HUES48 (cell line): ENCODE results near the gene STK39.

Experiments used
- H3K27ac ChIP-seq: one replicate; pipeline ENCODE4 v1.7.0; 2013; ENCODE audit warnings: low read depth, low read length, inconsistent platforms
- H3K27me3 ChIP-seq: 2 replicates; pipeline ENCODE4 v1.6.1; 2013; ENCODE audit warnings: mild to moderate bottlenecking, low read length; ENCODE audit not compliant: control insufficient read depth, insufficient read depth
- H3K36me3 ChIP-seq: 2 replicates; pipeline ENCODE4 v1.6.1; 2013; ENCODE audit warnings: low read length; ENCODE audit not compliant: control insufficient read depth, insufficient read depth
- H3K4me1 ChIP-seq: 2 replicates; pipeline ENCODE4 v1.6.1; 2013; ENCODE audit warnings: mild to moderate bottlenecking, low read length; ENCODE audit not compliant: control insufficient read depth, insufficient read depth
- H3K4me3 ChIP-seq: 2 replicates; pipeline ENCODE4 v1.5.1; 2013; ENCODE audit warnings: mild to moderate bottlenecking, low read depth, low read length
- H3K9ac ChIP-seq: 2 replicates; pipeline ENCODE4 v1.6.1; 2013; ENCODE audit warnings: mild to moderate bottlenecking, low read depth, low read length, moderate library complexity
- H3K9me3 ChIP-seq: 2 replicates; pipeline ENCODE4 v1.6.1; 2013; ENCODE audit warnings: low read length; ENCODE audit not compliant: control insufficient read depth, insufficient read depth

STK39 gene

DNA sequence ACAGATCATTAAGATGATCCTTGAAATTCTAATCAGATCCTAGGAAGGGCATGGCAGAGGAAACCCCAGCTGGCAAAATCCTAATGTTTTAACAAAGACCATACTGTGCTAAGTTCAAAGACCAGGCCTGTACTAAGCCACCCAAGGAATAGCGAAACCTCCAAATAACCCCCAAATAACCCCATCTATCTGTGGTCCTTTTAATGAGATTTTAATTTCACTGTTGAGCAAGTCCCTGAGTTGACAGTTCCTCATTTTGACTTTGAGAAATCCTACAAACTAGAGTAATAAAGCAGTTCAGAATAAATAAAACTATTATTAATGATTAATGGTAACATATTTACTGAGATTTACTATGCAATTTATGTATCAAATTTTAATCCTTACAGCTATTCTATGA is 259.8 kb downstream of the STK39 start:
- H3K9ac ChIP-seq = no peak overlapping the region
- no peak overlapping the region for H3K4me3 ChIP-seq
- peaks cover 20% of the 10 kb centered on the region; the same call in 1 of the 2 replicates for H3K4me1 ChIP-seq
- no peak overlapping the region for H3K27ac ChIP-seq
- no peaks in the 10 kb centered on the region for H3K36me3 ChIP-seq
- no peaks in the 10 kb centered on the region for H3K9me3 ChIP-seq
- no peaks in the 10 kb centered on the region for H3K27me3 ChIP-seq

DNA sequence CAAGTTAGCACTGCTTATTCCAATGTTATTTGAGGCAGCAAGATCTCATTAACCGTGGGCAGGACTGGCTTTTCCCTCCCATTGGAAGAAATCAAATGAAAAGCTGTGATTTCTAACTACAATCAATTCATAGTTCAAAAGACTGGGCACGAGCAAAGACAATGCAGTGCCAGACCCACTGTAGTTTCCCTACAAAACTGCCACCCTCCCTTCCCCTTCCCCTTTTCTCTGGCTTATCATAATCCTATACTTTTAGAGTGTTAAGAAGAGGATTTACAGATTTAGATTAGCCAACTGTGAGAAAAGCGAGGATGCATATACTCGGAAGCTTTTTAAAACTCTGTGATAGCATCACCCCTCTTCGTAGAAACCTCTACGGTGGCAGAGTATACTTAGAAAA is 260.4 kb downstream of the STK39 start:
- H3K27ac ChIP-seq = no peak overlapping the region
- H3K27me3 ChIP-seq = no peaks in the 10 kb centered on the region
- peaks cover 20% of the 10 kb centered on the region; the same call in 1 of the 2 replicates for H3K4me1 ChIP-seq
- H3K36me3 ChIP-seq = no peaks in the 10 kb centered on the region
- H3K9me3 ChIP-seq = no peaks in the 10 kb centered on the region
- H3K9ac ChIP-seq = no peak overlapping the region
- no peak overlapping the region for H3K4me3 ChIP-seq

DNA sequence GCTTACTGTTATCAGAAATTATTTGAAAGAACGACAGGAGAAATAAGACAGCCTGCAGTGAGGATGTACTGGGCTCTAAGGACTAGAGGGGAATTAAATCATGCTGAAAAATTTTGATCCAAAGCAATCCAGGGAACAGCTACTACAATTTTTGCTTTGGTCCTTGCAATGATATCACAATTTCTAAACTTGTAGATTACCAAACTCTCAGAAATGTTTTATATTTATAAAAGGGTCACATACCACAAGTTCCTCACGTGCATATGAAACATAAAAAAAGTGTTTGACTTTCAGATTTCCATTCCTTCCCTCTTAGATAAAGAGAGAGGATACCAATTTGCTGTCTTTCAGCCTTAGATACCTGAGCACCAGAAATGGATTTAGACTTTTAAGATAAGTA is 261.2 kb downstream of the STK39 start:
- peaks cover 20% of the 10 kb centered on the region; the same call in 1 of the 2 replicates for H3K4me1 ChIP-seq
- H3K4me3 ChIP-seq = no peak overlapping the region
- H3K36me3 ChIP-seq = no peaks in the 10 kb centered on the region
- H3K27ac ChIP-seq = no peak overlapping the region
- H3K9ac ChIP-seq = no peak overlapping the region
- H3K27me3 ChIP-seq = no peaks in the 10 kb centered on the region
- no peaks in the 10 kb centered on the region for H3K9me3 ChIP-seq

DNA sequence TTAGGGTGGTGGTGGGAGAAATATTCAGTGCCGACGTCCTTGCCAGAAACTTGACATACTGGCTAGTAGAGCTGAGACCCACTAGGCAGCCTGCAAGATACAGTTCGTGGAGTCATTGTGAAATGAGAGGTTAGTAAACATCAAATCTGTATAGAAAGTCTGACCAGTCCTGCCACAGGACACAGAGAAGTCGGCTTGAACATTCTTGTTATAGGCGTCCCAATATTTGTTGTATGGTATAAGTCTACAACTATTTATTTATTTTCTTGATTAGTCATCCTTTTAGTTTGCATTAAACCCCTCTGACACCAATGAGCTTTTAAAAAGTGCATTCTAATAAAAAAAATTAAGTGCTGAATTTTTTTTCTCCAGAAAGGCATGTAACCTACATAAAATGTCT is 265.4 kb downstream of the STK39 start:
- Histone ChIP-seq H3K9me3 (no peaks in the 10 kb centered on the region), H3K27ac (no peak overlapping the region), H3K4me1 (peaks cover 21% of the 10 kb centered on the region), H3K36me3 (no peaks in the 10 kb centered on the region), H3K9ac (no peak overlapping the region), H3K4me3 (no peak overlapping the region), H3K27me3 (no peaks in the 10 kb centered on the region)

DNA sequence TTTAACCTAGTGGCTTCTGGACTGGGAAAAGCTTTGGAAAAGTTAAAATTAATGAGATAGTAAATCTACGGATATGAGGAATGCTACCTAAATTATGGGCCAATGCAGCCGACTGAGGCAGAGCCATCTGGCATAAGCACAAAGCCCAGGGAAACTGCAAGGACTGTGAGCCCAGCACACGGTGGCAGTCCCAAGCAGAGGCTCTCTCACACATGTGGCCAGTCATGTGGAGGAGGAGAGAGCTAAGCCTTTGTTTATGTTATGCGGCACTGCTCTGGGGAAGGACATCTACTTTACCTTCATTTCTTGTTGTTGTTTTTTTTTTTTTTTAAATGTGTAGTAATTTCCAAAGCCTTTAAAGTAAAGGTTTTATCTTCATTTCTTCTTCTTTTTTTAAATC is 267.0 kb downstream of the STK39 start:
- Histone ChIP-seq H3K27ac (no peak overlapping the region), H3K36me3 (no peaks in the 10 kb centered on the region), H3K9ac (no peak overlapping the region), H3K27me3 (no peaks in the 10 kb centered on the region), H3K9me3 (no peaks in the 10 kb centered on the region), H3K4me3 (no peak overlapping the region), H3K4me1 (peaks cover 16% of the 10 kb centered on the region)

DNA sequence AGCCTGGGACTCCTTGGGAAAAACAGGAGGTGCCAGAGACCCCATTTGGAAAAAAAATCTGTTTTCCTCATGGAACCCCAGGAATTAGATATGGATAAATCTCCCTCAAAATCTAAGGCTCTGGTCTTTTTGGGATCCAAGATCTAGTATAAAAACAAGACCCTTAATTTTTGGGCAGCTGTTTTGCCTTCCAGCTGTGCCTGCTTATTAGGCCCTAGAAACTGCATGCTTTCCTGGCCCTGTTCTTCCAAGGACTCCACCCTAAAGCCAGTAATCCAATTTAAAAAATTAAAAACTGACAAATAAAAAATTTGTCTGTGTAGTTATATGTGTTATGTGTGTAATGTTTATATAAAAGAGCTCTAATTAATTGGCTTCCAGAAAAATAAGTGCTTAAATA is 274.6 kb downstream of the STK39 start:
- Histone ChIP-seq H3K9me3 (peaks cover 29% of the 10 kb centered on the region), H3K27ac (no peak overlapping the region), H3K27me3 (no peaks in the 10 kb centered on the region), H3K36me3 (no peaks in the 10 kb centered on the region), H3K4me3 (no peak overlapping the region), H3K9ac (no peak overlapping the region), H3K4me1 (no peaks in the 10 kb centered on the region)

DNA sequence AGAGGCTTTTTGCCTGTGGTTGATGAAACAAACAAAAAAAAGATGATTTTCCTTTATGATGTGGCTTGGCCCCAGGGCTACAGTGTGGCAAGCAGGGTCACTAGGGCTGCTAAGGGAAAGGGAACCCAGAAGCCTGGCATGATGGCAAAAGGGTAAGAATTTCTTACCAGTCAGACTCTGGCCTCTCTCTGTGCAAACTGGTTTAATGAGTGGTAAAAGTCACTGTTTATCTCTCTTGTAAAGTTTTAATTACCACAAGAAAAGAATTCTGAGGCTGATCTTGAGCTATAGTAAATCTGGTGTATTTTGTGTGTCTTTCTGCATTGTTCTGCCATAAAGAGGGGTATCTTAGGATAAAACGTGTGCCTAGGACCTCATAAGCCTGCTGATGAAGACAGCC is 275.4 kb downstream of the STK39 start:
- H3K9ac ChIP-seq = no peak overlapping the region
- H3K9me3 ChIP-seq = peaks cover 29% of the 10 kb centered on the region
- no peaks in the 10 kb centered on the region for H3K27me3 ChIP-seq
- H3K27ac ChIP-seq = no peak overlapping the region
- H3K4me1 ChIP-seq = no peaks in the 10 kb centered on the region
- H3K36me3 ChIP-seq = no peaks in the 10 kb centered on the region
- no peak overlapping the region for H3K4me3 ChIP-seq

DNA sequence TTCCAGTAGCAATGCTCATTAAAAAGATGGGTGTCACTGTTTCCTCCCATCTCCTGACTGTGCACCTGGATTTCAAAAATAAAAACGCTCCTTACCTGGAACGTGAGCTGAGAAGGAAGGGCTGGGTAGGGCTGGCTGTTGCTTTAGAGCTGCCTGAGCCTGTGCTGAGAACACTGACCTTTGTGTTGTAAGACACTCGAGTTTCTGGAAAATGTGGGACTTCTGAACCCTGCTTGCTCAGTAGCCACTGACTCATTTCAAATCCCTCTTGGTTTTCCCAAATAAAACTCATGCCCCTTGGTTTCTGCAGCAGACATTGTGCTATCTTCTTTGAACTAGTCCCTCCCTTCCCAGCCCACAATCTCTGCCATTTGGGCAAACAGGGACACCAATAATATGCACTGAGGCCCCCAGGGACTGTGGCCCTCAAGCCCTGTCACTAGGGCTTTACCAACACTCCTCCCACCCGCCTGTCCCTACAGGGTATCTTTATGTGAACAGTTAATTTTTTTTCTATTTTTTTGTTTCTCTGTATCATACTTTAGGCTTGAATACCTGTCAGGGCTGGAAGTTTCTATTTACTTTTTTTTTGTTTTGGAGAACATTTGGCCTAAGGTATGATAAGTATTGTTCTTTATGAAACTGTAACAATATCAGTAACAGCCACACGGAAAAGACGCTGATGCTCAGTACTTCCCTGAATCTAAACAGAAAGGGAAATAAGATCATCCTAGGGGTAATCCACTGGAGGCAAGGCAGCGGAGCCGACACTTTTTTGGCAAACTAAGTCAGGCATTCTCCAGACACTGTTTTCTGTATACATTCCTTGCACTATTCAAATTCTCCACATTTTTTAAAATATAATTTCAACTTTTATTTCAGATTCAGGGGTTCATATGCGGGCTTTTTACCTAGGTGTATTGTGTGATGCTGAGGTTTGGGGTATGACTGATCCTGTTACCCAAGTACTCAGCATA is 280.2 kb downstream of the STK39 start:
- Histone ChIP-seq H3K4me1 (no peaks in the 10 kb centered on the region), H3K36me3 (no peaks in the 10 kb centered on the region), H3K9me3 (peaks cover 13% of the 10 kb centered on the region), H3K27ac (no peak overlapping the region), H3K4me3 (no peak overlapping the region), H3K9ac (no peak overlapping the region), H3K27me3 (no peaks in the 10 kb centered on the region)

DNA sequence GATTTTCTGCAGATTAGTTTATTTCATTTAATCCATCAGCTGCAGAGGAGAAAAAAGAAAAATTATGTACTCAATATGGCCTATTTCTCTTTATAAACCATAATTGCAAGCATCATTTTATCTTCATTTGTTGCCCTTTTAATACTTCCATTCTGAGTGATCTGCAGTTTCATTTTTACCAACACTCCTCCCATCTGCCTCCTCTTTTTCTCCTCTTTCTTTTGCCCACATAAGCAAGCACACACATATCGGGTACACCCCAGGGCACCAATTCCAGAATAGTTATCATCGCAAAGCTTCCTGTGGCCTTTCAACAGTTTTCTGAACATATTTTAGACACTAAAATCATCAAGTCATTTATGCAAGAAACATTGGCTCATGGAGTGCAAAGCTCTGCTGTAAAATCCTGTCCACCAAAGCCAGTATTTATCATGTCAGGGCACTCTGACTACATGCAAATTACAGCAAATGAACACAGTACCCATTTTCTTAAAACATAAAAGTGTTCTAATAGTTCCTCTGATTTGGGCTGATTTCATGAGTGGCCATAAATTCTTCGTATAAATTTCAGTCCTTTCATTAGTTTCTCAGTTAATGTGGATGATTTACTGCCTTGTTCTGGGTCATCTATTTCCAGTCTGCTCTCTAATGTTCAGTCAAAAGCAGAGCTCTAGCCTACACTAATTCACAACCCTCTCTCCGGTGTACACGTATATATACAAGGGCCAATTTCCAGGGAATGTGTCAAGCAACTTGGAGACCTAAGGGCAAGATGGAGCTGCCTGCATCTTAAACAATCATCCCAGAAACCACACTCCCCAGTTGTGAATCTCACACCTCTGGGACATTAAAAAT is 281.3 kb downstream of the STK39 start:
- Histone ChIP-seq H3K4me1 (peaks cover 9% of the 10 kb centered on the region), H3K27ac (no peak overlapping the region), H3K36me3 (no peaks in the 10 kb centered on the region), H3K27me3 (no peaks in the 10 kb centered on the region), H3K9me3 (peaks cover 4% of the 10 kb centered on the region; the same call in 1 of the 2 replicates), H3K9ac (no peak overlapping the region), H3K4me3 (no peak overlapping the region)

DNA sequence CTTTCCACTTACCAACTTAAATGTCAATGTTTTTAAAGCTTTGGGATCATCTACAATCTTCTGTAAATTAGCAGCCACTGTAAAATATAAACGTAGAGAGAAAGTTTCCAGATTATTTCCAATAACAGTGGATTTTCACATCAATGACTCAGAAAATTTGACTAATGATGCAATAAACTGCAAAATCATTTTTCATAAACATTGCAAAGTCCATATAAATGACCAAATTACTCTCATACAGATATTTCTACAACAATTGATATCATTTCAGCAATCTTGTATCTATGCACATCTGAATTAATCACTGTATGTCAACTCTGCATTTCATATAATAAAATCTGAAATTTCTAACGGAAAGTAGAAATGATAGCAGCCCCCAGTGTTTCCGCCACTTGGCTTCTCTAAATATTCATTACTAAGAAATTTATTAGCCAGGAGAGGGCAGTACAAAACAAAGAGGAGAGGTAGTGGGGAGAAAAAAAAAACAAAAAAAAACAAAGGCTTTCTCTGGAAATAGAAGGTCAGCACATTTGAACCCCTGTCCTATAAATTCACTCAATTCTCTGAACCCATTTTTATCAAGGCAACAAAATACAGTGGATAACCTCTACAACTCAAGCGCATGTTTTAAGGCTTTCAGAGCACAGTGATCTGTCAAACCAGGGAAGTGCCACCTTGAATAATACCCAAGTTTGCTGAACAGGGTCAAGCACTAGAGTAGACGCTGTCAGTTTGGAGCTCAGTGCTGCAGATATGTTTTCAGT is 282.6 kb downstream of the STK39 start:
- H3K9ac ChIP-seq = no peak overlapping the region
- no peak overlapping the region for H3K27ac ChIP-seq
- H3K9me3 ChIP-seq = no peaks in the 10 kb centered on the region
- no peaks in the 10 kb centered on the region for H3K27me3 ChIP-seq
- H3K4me3 ChIP-seq = no peak overlapping the region
- no peaks in the 10 kb centered on the region for H3K36me3 ChIP-seq
- H3K4me1 ChIP-seq = peaks cover 17% of the 10 kb centered on the region
